DMS 273 (cell line): ENCODE measurements around the gene AP3D1.

ENCODE experiments used
- DNase-seq: peaks from one replicate; lab custom pipeline; 2025; ENCODE audit not compliant: unreplicated experiment; lab: John Stamatoyannopoulos, UW

The AP3D1 gene

GRCh38 chr19:2184422-2184975 lies 33.1 kb upstream of the AP3D1 start:
- DNase-seq: no peak

DNA sequence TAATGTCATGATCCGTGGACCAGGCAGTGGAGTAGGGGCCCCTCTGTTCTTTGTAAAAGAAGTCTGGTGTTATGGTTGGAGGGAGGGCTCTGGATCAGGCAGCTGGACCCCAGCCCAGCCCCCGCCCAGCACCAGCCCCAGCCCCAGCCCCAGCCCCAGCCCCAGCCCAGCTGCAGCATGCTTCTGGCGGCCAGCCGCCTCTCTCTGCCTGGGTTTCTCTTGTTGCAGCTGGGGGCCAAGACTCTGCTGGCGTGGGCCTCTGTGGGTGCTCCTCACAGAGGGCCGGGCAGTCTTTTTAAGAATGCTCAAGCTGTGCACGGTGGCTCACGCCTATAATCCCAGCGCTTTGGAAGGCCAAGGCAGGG lies 30.2 kb upstream of the AP3D1 start:
- DNase-seq: no peak

GRCh38 chr19:2180881-2181632 lies 29.7 kb upstream of the AP3D1 start:
- DNase-seq: peak; percentile 28

- no peak for DNase-seq
Measured at GRCh38 chr19:2180114-2180513, 28.7 kb upstream of the AP3D1 start.

- DNase-seq: no peak
Measured at GRCh38 chr19:2179095-2179494, 27.7 kb upstream of the AP3D1 start.

- no peak for DNase-seq
Measured at GRCh38 chr19:2176337-2176994, 25.1 kb upstream of the AP3D1 start.

DNA sequence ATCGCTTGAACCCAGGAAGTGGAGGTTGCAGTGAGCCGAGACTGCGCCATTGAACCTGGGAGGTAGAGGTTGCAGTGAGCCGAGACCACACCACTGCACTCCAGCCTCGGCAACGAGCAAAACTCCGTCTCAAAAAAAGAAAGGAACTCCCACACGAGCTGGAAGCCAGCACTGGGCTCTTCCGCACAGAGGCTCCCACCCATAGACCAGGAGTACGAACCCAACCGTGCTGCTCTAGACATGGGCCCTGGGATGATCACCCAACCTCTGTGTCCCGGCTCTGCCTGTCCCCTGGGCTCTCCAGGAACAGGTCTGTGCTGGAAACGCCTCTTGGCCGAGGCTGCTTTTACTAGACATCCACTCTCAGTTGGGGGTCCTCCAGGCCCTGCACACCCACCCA lies 24.4 kb upstream of the AP3D1 start:
- DNase-seq: no peak

GRCh38 chr19:2173767-2174577 lies 22.6 kb upstream of the AP3D1 start:
- no peak for DNase-seq

- no peak for DNase-seq
Measured at GRCh38 chr19:2173388-2173766, 22.0 kb upstream of the AP3D1 start.

- DNase-seq: peak; percentile 79
Measured at GRCh38 chr19:2171349-2172145, 20.2 kb upstream of the AP3D1 start.

GRCh38 chr19:2170987-2171348 lies 19.6 kb upstream of the AP3D1 start:
- DNase-seq: no peak

DNA sequence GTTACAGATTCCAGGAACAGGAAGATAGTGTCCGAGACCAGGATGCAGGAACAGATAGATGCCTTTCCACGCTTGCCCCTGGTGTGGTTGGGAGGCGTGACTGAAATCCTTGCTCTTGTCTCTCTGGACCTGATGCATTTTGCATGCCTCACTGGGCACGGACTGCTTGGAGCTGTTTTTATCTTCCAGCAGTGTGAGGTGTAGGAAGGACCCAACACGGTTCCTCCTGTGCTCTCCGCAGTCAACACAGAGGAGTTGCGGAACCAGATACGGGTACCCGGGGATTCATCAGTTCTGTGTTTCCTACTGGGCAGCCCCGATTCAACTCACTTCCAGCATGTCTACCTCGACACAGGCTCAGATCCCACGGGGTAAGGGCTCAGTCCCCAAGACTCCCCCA lies 18.9 kb upstream of the AP3D1 start:
- DNase-seq: peak; percentile 30

GRCh38 chr19:2168619-2169424 lies 17.5 kb upstream of the AP3D1 start:
- peak; percentile 76 for DNase-seq

GRCh38 chr19:2167896-2168618 lies 16.7 kb upstream of the AP3D1 start:
- DNase-seq: no peak

DNA sequence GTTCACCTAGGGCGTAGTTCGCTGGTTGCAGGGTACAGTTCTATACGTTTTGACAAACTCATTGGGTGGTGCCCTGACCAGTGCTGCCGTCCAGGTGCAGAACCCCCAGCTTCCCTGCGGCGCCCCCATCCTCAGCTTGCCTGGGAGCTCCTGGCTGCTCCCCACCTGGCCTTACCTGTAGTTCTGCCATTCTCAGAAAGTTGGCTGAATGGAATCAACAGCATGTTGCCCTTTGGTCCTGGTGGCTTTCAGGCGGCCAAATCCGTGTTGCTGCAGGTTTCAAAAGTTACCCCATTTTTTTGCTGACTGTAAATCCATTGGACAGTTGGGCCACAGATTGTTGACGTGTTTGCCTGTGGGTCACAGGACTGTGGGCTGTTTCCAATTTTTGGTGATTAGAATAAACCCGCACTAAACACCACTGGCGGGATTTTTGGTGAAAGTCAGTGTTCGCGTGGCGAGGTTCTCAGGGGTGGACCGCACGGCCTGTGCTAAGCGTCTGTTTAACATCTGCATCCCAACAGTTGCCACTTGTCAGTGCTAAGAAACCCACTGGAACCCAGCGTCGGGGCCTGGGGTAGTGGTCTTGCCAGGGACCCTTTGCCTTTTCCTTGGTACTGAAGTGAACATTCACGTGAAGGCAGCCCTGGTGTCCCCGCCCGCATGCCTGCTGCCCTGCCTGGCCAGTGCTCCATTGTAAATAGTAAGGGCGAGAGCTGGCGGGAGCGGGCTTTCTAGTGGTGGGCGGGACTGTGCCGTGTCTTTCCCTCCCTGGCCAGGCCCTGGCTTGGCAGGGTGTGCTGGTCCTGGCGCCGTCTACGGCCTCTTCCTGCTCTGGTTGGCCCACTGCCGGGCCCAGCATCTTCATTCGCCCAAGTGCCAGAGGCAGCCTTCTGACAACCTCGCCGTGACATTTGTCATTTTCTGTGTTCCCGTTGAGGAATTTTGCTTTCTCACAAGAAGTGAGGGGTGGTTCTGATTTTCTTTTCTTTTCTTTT lies 15.7 kb upstream of the AP3D1 start:
- DNase-seq: peak; percentile 59

GRCh38 chr19:2164020-2164998 lies 12.9 kb upstream of the AP3D1 start:
- DNase-seq: peak; percentile 70

DNA sequence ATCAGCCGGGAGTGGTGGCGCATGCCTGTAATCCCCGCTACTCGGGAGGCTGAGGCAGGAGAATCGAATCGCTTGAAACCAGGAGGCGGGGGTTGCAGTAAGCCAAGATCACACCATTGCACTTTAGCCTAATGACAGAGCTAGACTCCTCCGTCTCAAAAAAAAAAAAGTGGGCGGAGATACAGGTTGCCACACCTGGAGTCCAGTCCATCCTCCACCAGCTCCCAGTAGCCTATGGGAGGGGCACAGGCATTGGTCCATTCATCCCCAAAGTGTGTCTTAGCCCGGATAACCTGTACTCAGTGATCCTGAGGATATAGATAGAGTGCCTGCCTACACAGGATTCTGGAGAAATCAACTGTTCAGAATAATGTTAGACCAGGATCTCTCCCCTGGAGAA lies 9.0 kb upstream of the AP3D1 start:
- DNase-seq: no peak
